Fibroblast of mammary gland (primary cell): ENCODE results near the gene TMEM183A.
A peak's percentile ranks its signal among the peaks of the same experiment; 100 is the strongest.

Source experiments
- DNase-seq: peaks from one replicate; pipeline ENCODE4 v3.0.0-alpha.2; 2010; ENCODE audit warnings: low read depth
- H3K4me3 ChIP-seq: 2 replicates; pipeline ENCODE4 v1.5.1; 2011; ENCODE audit warnings: low read depth, mild to moderate bottlenecking, low read length, moderate library complexity; ENCODE audit not compliant: control insufficient read depth
- CTCF ChIP-seq: conservative IDR thresholded peaks from 2 replicates; pipeline ENCODE4 v1.5.1; 2011; ENCODE audit warnings: low read depth, low read length, inconsistent platforms; ENCODE audit not compliant: control insufficient read depth, insufficient read depth

Gene TMEM183A

GRCh38 chr1:203028784-203029553 lies 21.8 kb downstream of the TMEM183A start:
- no peak for TF ChIP-seq CTCF
- DNase-seq: no peak
- H3K4me3 ChIP-seq: no peak overlapping the region

GRCh38 chr1:203031467-203031866 lies 24.3 kb downstream of the TMEM183A start:
- no peak overlapping the region for H3K4me3 ChIP-seq
- no peak for DNase-seq

GRCh38 chr1:203033287-203033686 lies 26.1 kb downstream of the TMEM183A start:
- no peak overlapping the region for H3K4me3 ChIP-seq
- DNase-seq: no peak
- no peak for TF ChIP-seq CTCF

More at GRCh38 chr1:203031467-203031866, 24.3 kb downstream of the TMEM183A start:
- TF ChIP-seq CTCF: peak; percentile 37

- TF ChIP-seq CTCF: no peak
- H3K4me3 ChIP-seq: no peak overlapping the region
- DNase-seq: no peak
Measured at GRCh38 chr1:203033917-203034316, 26.7 kb downstream of the TMEM183A start.

GRCh38 chr1:203034422-203035110 lies 27.4 kb downstream of the TMEM183A start:
- no peak overlapping the region for H3K4me3 ChIP-seq
- TF ChIP-seq CTCF: no peak
- DNase-seq: no peak

GRCh38 chr1:203035111-203036000 lies 28.2 kb downstream of the TMEM183A start:
- H3K4me3 ChIP-seq: no peak overlapping the region
- no peak for DNase-seq
- no peak for TF ChIP-seq CTCF
